HS-5 (cell line): ENCODE data around the gene MCF2L2.
A peak's percentile ranks its signal among the peaks of the same experiment; 100 is the strongest.

Source experiments
- DNase-seq: peaks from one replicate; pipeline ENCODE4 v3.0.0-alpha.2; 2012; ENCODE audit warnings: low read depth

MCF2L2 gene

DNA sequence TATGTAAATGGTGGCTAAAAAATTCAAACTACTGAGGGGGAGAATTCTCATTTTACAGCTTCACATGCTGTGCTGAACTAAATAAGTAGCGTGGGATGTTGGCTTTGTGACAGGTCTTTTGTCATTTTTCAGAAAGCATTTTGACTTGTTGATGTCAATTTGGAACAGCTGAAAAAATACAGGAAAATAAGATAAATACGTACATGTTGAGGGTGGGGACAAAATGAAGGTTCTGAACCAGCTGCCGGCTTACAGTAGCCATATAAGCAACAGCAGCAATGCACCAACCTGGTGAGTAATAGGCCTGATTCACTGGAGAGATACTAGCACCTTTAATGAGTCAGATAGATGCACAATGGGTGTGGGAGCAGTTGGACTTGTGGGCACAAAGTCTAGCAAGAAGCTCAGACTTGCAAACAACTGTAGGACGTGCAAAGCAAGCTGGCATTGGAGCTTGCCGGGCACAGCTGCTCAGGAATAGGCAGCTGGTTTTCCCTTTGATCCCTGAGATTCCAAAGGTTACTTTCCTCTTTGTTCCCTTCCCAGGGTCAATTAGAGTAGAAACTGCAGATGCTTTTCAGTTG, 162.5 kb downstream of the MCF2L2 start:
- peak; percentile 78 for DNase-seq

DNA sequence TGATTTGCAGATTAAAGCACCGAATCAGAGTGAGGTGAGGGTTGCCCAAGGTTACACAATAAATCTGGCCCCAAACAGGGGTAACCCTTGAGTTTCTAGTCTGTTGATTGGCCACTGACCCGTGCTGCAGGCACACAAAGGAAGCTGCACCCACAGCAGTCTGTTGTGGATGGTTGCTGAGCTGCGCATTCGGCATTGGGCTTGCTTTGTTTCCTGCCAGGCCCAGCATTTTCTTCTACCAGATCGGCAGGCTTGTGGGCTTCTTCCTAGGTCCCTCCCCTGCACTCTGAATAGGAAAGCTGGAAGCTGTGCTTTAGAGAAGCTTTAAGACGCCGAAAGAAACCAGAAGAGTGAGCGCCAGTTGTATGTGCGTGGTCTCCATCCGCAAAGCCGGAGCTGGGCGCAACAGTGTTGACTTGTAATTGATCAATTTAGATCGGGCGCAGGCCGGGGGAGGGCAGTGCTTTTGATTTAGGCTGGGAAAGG, 163.2 kb downstream of the MCF2L2 start:
- no peak for DNase-seq

DNA sequence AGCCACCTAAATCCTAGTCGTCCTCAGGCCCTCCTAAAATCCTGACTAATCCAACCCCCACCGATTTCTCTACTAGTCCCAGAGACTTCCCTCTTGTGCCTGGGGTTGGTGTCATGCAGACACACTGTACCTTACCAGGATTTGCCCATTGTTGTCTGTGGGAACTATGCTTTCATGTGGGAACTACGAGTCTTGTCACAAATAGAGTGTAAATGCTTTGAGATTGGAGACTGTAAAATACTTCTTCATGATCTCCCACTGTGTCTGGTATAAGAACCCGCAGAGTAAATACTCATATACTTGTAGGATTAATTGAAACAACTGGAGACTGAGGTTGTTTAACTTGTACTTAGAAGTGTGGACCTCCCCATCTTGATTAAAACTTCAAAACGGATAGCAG, 164.2 kb downstream of the MCF2L2 start:
- no peak for DNase-seq

DNA sequence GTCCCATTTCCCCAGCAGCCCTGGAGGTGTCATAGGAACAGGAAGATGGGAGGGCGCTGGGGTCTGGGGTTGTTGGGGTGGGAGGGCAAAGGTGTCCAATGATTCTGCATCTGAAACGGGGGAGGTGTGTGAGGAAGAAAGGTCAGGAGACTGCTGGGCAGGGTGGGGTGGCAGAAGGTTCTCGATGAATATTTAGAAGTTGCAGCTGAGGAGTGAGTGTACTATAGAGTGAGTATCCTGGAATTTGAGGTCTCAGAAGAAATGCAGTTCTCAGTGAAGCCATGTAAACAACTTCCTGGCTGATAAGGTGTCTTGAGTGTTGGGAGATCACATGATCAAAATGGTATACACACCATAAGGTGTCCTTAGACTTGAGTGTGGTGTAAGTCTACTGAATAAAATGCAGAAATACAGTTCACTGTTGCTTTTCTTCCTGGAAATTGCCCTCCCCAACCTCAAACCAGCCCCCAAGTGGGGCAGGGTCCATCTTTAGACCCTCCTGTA, 165.5 kb downstream of the MCF2L2 start:
- no peak for DNase-seq

DNA sequence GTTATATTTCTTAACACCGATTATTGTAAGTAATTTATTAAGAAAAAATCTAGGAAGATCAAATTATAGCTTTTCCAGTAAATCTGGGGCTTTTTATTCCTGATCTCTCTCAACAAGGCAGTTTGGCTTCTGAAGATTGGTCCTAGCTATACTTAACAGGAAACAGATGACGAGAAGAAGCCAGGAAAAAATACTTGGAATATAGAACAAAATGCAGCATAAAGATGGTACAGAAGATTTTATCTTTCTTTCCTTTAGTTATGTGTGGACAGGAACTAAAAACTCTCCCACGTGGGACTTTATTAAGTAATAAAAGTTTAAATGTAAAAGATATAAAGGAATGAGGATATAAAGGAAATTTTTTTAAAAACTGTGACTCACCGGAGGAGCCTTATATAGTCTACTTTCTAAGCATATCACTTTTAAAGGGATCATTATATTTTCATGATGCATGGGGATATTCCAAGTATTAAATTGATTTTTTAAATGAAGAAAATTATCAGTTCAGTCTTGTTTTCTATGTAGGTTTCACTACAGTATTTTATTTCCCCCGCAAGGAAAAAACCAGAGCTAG, 167.2 kb downstream of the MCF2L2 start:
- no peak for DNase-seq

DNA sequence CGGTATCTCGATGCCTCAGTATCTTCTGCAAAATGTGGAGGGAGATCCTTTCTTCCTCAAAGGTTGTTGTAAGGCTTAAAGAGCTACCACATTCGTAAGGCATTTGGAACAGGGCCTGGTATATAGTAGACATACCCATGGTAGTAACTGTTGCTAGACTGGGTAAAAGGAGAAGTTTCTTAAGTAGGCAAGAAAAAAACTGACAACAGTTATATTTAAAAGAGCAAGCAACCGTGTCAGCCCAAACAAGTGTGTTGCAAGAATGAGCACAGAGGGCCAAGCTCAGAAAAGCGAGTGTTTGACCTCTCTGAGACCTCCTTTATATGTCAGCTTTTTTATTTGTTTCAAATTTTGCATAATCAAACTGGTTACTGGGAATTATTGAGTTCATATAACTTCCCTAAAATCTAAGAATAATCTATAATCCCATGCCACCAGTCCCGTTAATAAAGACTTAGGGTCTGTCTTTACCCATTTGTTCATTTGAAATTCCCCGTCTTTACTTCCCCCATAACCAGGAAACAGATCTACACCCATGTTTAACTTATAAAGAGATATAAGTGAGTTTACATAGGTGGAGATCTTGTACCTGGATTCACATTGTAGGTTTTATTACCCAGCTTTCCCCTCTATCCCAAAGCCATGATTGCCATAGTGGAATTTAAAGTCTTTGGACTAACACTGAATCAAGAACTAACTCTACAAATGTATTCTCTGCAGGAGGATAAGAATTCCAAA, 168.1 kb downstream of the MCF2L2 start:
- DNase-seq, result no peak

DNA sequence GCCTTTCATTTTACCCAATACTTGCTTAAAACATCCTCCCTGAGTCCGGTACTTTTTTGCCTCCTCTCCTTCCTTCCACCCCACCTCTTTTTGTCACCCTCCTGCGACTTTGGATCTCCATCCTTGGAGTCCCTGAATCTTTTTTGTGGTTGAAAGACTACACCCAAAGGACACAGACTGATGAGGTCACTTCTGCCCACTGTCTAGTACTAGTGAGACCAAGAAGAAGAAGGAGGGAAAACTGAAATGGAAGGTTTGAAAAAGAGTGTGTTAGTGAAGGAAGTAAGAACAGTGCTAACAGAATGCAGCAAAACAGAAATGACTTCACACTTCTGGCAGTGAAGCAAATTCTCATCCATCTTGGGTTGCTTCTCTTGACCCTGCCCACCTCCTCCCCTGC, 168.8 kb downstream of the MCF2L2 start:
- no peak for DNase-seq

DNA sequence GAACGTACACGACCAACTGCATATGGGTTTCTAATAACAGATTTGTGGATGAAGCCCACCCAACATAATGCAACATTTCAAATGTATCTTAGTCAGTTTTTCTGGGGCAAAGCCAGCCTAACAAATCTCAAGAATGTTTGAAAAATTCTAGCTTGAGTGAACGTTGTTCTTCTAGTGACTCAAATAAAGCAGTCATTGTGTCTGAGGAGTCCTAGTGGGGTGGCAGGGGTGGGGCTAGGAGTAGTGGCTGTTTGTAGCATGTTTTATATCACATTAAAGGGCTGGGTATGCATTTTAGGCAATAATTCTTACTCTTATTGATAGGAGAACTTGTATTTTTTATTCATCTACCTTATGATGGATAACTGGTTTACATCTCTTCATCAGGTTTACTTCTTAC, 169.3 kb downstream of the MCF2L2 start:
- no peak for DNase-seq

DNA sequence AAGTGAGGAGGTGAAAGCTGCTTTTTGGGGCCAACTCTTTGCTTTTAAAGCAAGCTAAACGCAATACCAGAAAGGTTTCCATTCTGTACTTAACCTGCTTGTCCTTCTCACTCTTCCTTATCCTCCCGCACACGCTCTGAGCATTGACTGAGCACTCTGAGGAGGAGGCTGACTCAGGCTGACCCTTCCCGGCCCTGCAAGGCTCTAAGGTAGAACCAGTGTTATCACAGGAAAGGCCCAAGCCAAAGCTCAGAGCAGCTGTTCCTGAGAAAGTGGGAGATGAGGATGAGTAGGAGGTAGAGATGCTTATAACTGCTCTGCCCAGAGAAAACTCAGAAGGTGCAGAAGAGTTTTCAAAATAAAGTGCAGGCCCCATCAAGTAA, 173.1 kb downstream of the MCF2L2 start:
- DNase-seq, result no peak

DNA sequence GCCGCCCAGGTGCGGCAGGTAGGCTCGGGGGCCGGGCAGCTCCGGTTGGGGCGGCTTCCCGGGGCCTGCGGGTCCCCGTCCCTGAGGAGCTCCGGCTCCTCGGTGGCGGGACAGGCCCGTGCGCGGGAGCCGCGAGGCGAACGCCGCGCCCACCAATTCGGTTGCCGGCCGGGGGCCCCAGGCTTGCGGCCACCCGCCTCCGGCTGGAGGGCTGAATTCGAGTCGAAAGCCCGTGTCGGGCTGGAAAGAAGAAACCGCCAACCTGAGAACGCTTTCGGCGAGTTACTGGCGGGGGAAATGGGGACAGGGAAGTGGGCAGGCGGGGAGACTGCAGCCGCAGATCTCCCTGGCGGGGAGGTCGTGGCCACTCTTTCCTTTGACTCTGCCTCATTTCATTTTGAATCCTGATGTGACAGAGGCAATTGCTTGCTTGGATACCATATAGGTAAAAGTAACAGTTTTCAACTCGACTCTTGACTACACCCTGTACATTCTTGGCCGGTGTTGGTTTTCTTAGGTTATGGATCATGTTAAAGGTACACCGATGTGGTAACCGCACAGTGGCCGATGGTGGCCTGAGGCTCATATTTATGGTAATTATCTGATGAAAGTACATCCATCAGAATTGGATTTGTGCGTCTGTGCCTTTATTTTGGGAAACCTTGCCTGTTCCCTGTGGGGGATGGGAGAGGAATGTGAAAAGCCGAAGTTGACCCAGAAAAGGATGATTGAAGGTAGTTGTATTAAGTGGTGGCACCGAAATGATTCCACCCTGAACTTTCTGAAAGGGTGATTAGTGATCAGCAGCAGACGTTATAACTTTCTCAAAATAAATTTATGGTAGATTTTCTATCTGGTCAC, 173.7 kb downstream of the MCF2L2 start:
- DNase-seq, result no peak

DNA sequence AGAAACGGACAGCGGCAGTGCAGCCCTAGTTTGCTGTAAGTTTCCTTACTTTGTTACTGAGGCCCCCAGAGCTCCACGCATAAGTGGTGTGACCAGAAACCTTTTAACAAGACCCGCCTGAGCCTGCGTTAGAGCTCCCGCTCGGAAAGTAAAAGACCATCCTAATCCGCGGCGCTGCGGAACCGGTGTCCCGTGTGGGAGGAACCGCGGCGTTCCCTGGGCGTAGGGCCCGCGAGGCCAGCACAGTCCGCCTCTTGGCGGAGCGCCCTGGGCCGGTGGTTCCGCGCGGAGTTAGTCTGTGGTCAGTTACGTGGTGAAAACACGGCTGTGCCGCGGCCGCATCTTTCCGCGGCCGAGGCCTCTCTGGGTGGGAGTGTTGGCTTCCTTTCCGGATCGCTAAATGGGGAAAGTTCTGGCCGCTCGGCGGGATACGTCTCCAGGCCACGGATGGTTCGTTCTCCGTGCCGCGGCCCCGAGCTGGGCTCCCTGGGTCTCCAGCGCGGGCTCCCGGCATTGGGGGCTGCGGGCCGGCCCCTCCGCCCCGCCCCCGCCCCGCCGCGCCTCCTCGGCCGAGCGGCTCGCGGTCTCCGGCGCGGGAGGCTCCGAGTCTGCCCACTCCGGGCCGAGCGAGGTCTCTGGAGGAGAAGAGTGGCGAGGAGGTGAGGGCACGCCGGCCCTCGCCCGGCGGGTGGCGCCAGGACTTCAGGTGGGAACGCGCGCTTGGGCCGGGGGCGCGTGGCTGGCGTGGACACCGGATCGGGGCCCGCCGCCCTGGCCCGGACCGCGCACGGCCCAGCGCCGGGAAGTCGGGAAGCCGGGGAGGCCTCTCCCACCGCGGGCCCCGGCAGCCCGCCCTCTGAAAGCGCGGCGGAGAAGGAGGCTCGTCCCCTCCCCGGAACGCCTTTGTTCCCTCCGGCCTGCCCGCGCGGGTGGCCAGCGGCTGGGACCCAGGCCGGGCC, 174.6 kb downstream of the MCF2L2 start:
- DNase-seq, result no peak

DNA sequence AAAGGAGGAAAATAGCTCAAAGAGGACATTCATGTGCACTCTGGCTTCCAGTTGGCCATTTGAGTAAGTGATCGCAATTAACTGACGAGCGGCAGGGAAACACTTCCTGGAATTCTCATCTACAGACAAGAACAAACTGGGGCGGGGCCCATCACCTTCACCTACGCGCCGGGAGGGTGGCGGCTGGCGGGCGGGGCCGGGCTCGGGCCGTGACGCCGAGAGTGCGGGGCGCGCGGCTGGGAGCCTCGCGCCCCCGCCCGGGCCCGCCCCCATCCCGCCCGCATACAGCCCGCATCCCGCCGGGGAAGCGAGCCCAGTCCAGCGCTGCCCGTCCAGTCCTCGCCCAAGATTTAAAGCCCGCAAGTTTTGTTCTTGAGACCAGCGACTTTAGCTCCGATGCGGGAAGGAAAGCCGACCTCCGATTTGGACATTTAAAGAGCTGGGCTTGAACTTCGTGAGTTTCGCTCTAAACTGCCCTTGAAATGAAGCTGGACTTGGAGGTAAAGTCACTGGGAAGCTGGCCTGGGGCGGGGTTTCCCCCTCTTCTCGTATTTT, 175.4 kb downstream of the MCF2L2 start, which contains the start of gene B3GNT5:
B3GNT5 (plus strand) TSS at position 281 of the 555 bp plus-strand sequence. CDS start 16,546 bp downstream, outside the sequence.
- no peak for DNase-seq

DNA sequence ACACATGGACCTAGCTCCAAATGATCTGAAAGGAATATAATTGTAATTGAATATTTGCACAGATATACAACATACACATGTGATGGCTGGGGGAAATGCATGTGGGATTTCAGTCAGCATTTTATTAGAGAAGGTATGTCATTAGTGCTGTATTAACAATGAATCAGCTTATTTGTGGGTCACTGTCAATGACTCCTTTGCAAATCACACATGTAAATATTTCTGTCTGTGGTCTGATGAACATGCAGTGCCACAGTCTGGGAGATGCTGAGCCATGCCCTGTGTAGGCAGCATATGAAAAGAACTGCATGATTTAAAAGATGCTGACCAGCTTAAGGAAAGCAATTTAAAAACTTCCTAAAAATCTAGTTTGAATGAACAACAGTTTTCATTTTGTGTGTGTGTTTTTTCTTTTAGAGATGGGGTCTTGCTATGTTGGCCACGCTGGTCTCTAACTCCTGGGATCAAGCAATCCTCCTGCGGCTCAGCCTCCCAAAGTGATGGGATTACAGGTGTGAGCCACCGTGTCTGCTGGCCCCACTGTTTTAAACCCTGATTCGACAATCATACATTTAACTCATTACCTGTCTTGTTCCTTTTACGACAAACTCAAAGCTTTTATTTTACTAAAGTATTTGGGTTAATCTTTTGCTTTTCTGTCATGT, 176.2 kb downstream of the MCF2L2 start:
- no peak for DNase-seq

DNA sequence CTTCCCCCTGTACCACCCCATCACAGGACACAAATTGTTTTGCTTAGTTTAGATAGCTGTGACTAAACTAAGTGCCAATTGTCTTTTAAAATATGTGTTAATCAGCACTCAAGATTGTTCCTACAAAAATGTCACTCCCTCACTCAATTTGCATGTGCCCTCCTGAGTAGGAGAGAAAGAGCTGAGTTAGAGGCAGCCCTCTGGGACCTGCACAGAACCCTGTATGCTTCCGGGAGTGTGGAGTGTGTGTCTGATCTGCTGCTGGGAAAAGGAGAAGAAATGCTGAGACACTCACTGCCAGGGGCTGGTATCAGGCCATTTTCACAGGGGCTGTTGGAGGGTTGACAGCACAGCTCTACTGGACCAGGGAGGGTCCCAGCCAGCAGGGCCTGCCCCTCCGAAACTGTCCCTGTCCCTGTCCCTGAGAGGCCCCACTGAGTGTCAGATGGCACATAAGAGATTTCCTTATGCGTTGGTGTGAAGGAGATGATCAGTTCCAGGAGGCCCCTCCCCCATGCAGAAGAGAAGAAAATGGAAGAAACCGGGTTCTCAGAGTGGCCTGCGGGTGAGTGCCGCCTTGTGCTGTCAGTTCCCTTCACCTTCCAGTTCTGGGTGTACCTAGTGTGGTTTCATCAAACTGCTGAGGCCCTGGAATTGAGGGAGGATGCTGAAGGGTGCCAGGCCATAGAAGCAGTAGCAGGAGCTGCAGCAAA, 179.3 kb downstream of the MCF2L2 start:
- DNase-seq, result no peak

DNA sequence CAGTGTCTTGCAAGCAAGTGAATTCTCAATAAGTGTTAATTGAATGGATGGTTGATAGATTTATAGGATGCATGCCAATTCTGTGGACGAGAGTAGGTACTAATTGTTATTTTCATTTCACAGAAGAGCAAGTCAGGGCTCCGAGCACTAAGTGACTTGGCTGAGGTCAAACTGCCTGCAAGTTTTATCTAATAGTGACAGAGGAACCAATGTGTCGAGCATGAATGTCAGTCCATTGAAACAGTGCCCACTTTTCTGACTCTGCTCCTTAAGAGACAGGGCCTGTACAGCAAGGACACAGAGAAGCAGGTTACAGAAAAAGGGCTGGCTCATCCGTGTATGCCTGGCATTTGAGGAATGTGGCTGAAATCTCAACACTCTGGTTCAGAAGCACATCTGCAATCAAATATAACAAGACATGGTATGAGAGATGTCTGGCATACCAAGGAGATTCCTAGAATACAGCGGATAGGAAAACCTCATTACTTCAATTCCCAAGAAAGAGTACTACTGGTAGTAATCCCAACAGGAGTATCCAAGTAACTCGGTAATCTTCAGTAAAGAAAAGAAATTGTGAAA, 181.3 kb downstream of the MCF2L2 start:
- no peak for DNase-seq

DNA sequence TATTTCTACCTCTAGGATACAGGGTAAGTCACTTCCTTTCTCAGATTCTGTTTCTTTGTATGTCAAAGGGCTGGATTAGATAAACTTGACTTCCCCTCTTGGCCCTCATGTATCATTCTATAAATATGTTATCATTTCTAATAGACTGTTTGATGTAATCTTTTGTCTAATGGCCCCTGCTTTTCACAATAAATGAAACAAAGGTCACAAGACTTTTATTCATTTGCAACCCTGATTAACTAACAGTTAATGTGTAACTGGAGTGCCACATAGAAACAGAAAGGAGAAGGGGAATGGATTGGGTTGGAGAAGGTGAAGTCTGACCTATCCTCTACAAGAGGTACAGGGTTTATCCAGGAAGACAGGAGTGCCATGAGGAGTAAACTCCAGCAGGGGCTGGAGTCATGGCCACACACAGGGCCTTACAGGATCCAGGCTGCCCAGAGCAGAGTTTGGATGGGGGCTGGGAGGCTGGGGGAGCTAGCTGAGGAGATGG, 183.4 kb downstream of the MCF2L2 start:
- DNase-seq, result no peak

DNA sequence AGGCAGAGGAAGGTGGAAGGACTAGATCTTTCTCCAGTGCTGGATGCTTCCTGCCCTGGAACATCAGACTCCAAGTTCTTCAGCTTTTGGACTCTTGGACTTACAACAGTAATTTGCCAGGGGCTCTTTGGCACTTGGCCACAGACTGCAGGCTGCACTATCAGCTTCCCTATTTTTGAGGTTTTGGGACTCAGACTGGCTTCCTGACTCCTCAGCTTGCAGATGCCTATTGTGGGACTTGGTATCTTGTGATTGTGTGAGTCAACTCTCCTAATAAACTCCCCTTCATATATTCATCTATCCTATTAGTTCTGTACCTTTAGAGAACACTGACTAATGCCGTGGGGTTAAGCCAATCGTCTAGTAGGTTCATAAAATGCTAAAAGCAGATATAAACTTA, 184.2 kb downstream of the MCF2L2 start:
- no peak for DNase-seq

DNA sequence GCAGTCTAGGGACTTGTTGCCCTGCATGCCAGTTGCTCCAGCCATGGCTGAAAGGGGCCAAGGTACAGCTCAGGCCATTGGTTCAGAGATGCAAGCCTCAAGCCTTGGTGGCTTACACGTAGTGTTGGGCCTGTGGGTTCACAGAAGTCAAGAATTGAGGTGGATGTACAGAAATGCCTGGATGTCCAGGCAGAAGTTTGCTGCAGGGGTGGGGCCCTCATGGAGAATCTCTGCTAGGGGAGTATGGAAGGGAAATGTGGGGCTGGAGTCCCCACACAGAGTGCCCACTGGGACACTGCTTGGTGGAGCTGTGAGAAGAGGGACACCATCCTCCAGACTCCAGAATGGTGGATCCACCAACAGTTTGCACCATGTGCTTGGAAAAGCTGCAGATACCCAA, 186.0 kb downstream of the MCF2L2 start:
- DNase-seq, result no peak

DNA sequence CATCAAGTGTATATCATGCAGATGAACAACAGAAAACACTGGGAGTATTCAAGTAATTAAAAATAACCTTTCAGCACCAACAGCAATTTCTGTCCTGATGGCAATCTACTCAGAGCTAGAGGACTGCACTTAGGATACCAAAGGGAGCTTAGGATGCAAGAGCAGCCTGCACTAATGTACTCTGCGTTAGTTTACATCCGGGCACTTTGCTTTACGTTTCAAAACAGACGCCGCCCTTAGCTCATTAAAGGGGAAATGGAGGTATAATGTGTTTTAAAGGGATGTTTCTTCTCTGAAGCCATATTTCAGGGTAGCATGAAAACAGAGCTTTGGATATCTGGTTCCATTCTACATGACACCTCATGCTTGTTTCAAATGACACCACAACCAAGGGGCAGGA, 189.4 kb downstream of the MCF2L2 start:
- DNase-seq, result no peak
